Fibroblast of mammary gland (primary cell): ENCODE measurements around the gene TLR10.
"Not testable (repeated sequence)": the region's sequence is repeated elsewhere in the genome, so short reads cannot be mapped to it uniquely, and the experiment has no call there.

Experiments used
- DNase-seq: peaks from one replicate; pipeline ENCODE4 v3.0.0-alpha.2; 2010; ENCODE audit warnings: low read depth
- H3K4me3 ChIP-seq: 2 replicates; pipeline ENCODE4 v1.5.1; 2011; ENCODE audit warnings: low read depth, mild to moderate bottlenecking, low read length, moderate library complexity; ENCODE audit not compliant: control insufficient read depth
- TF ChIP-seq, protein P1 (sequence below): conservative IDR thresholded peaks from 2 replicates; pipeline ENCODE4 v1.5.1; 2011; ENCODE audit warnings: low read depth, low read length, inconsistent platforms; ENCODE audit not compliant: control insufficient read depth, insufficient read depth

The TLR10 gene

DNA sequence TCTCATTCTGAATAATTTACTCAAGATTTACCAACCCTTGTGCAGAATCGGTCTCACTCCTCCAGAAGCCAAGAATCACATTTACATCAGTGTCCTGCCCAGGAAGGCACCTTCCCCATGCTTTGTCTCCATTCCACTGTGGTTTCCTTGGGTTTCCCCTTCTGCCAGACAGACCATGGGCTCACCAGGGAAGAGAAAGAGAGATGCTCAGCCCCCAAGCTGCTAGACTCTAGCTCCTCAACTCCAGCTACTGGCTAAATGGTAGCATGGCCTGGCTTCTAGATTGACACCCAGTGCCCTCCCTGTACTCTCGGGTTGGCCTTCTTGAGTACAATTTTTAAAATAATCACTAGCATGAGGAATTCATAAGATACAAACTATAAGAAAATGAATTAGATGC is 12.9 kb downstream of the TLR10 start:
- H3K4me3 ChIP-seq, result no peak overlapping the region
- TF ChIP-seq, protein P1, sequence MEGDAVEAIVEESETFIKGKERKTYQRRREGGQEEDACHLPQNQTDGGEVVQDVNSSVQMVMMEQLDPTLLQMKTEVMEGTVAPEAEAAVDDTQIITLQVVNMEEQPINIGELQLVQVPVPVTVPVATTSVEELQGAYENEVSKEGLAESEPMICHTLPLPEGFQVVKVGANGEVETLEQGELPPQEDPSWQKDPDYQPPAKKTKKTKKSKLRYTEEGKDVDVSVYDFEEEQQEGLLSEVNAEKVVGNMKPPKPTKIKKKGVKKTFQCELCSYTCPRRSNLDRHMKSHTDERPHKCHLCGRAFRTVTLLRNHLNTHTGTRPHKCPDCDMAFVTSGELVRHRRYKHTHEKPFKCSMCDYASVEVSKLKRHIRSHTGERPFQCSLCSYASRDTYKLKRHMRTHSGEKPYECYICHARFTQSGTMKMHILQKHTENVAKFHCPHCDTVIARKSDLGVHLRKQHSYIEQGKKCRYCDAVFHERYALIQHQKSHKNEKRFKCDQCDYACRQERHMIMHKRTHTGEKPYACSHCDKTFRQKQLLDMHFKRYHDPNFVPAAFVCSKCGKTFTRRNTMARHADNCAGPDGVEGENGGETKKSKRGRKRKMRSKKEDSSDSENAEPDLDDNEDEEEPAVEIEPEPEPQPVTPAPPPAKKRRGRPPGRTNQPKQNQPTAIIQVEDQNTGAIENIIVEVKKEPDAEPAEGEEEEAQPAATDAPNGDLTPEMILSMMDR, result no peak
- no peak for DNase-seq

DNA sequence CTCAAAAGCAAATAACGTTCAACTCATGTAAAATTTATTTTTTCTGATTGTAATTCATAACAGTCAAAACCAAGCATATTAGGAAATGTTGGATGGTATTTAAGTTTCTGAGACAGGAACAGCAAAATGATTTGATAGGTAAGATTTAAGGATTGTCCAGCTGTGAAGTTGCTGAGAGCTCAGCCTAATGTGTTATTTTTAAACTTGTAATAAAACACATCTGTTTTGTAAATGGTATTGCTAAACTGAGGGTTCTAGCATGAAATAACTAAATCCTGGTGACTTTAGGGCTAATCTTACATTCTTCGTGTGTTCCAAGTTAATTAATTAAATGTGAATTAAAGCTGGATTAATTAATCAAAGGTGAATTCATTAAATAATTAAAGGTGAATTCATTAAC is 13.3 kb downstream of the TLR10 start:
- TF ChIP-seq, protein P1, result no peak
- DNase-seq, result no peak
- H3K4me3 ChIP-seq, result no peak overlapping the region

DNA sequence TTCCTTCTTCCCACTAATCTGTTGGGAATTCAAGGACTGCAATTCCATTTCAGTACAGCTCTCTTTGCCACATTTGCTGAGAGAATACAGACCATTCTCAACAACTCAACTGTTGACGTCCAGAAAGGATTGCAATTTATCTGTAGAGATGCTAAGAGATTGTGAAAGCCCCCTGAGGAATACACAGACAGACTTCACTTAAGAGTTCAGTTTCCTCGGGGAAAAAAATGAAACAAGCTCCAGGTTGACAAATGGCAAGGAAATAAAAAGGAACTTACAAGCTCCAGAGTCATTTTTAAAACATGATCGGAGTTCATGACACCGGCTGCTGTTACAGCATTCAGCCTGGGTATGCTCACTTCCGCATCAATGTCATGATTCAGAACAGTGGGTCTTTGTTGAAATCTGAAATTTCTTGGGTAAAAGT is 13.8 kb downstream of the TLR10 start:
- DNase-seq, result peak; percentile 60
- H3K4me3 ChIP-seq, result no peak overlapping the region
- TF ChIP-seq, protein P1, result no peak

DNA sequence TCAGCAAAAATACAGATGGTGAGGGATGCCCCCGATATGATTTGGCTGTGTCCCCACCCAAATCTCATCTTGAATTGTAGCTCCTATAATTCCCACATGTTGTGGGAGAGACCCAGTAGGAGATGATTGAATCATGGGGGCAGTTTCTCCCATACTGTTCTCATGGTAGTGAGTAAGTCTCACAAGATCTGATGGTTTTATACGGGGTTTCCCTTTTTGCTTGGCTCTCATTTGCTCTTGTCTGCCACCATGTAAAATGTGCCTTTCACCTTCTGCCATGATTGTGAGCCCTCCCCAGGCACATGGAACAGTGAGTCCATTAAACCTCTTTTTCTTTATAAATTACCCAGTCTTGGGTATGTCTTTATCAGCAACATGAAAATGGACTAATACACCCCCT is 15.8 kb downstream of the TLR10 start:
- H3K4me3 ChIP-seq, DNase-seq: not testable (repeated sequence)

DNA sequence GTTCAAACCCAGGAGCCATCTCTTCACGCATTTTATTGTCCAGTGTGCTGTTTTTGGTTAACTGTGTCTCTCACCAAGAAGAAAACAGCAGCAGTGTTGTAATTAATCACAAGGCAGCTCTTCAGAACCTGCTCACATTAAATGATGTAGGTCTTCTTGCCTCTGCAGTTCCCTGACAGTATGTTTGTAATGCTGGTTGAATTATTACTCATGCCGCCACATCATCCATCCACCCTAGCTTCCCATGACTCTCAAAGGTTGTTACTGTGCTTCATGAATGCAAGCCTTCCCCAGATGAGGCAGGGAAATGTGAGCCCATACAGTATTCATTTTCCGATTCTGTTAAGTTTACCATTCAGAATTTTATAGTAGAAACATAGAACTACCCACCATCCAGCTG is 17.4 kb downstream of the TLR10 start:
- H3K4me3 ChIP-seq, result no peak overlapping the region
- DNase-seq, result peak; percentile 68
- TF ChIP-seq, protein P1, result no peak

DNA sequence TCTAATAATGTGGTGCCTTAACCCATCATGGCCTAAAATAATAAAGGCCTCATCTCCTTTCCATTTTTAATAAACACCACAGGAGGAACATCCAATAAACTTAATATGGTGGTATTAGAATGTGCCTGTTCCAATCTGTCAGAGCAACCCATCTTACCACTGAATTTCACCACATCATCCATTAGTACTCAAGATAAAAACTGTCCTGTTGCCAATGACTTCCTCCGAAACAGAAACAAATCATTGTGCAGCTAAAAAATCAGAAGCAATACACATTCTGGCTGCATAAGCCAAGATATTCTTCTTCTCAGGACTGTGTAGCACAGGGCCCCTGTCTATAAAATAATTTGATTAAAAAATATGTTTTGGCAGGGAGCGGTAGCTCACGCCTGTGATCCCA is 18.5 kb downstream of the TLR10 start:
- H3K4me3 ChIP-seq, result no peak overlapping the region
- DNase-seq, result no peak
- TF ChIP-seq, protein P1, result no peak

DNA sequence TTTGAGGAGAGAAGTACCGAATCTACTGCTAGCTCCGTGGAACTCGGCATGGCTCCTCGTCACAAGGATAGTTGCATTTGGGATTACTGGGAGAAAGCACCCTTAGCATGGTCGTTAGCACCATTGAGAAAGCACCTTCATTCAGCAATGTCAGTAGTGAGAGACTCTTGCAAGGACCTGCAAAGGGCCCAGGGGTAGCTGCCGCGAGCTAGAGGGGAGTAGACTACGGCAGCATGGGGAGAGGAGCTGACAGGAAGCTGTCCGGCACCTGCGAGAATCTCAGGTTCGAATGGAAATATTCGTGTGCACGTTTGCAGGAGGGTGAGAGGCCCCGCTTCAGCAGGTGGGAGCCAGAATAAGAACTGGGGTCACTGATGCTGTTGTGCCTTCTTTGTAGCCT is 20.2 kb downstream of the TLR10 start:
- H3K4me3 ChIP-seq, result no peak overlapping the region
- TF ChIP-seq, protein P1, result no peak
- no peak for DNase-seq
